Endothelial cell (in vitro differentiated cells): ENCODE data around the gene DZIP1. TPM values are rescaled to one million over a fixed set of nuclear protein-coding genes. Genes with fewer than 3 reads are reported as not detected.

Experiments
- DNase-seq: peaks from one replicate; pipeline ENCODE4 v3.0.0; 2021; ENCODE audit warnings: low spot score
- H3K27ac Mint-ChIP-seq: one replicate; pipeline ENCODE4 v1.8.0; 2021; ENCODE audit warnings: mixed read lengths, inconsistent platforms; ENCODE audit not compliant: unreplicated experiment
- H3K27me3 Mint-ChIP-seq: one replicate; pipeline ENCODE4 v1.8.0; 2021; ENCODE audit warnings: mild to moderate bottlenecking, moderate library complexity, mixed read lengths, inconsistent platforms; ENCODE audit not compliant: unreplicated experiment
- H3K36me3 Mint-ChIP-seq: one replicate; pipeline ENCODE4 v1.8.0; 2021; ENCODE audit warnings: mild to moderate bottlenecking, low read depth, mixed read lengths, inconsistent platforms; ENCODE audit not compliant: unreplicated experiment
- H3K4me1 Mint-ChIP-seq: one replicate; pipeline ENCODE4 v1.8.0; 2021; ENCODE audit warnings: mild to moderate bottlenecking, mixed read lengths, inconsistent platforms; ENCODE audit not compliant: unreplicated experiment
- H3K4me3 Mint-ChIP-seq: one replicate; pipeline ENCODE4 v1.8.0; 2021; ENCODE audit warnings: mild to moderate bottlenecking, mixed read lengths, inconsistent platforms; ENCODE audit not compliant: unreplicated experiment
- H3K9me3 Mint-ChIP-seq: one replicate; pipeline ENCODE4 v1.8.0; 2021; ENCODE audit warnings: mixed read lengths, inconsistent platforms; ENCODE audit not compliant: unreplicated experiment
- CTCF ChIP-seq: fragments of 200-600 bp; sonication (generic); IDR thresholded peaks from one replicate; pipeline ENCODE4 v1.5.0; 2021; ENCODE audit warnings: antibody characterized with exemption; ENCODE audit not compliant: unreplicated experiment
- total RNA-seq: library from RNA; stranded (reverse); fragmentation: NEBNext Ultra II Directional; extraction: Animal tissue kit (Norgen Biotek cat#: 25700); gene quantifications from one replicate; pipeline ENCODE4 v1.2.1, GENCODE V29; 2021; ENCODE audit not compliant: unreplicated experiment

Gene DZIP1
- total RNA-seq, 1 donor from 2014 or later: 39.7 TPM

- TF ChIP-seq CTCF: no peak
Measured at GRCh38 chr13:95604556-95604915, 40.0 kb downstream of the DZIP1 start.

DNA sequence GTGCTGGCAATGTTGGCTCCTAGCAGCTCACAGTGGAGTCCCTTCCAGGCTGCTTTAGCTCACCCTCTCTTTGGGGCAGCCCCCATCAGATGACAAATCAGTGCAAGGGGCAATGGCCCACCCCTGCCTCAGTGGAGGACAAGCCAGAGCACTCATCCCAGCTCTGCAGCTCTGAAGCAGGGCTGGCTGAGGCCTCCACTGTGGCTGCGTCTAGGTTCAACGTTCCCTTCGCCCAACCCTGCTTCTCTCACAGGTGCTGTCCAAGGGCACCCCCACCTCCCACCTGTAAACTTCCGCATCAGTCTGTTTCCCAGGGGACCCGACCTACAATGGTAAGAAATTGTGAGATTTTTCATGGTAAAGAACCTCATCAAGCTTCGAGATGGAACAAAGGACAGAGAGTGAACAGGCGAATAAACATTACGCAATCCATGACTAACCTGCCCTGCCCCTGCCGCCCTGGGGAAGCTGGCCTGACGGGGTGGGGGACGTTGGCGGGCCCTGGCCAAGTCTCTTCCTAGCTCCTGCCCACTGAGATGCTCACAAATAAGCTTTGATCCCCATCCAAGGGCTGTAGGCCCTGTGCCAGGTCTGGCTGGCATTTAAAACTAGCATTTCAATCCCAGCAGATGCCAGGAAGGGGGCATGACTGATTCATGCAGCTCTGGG, 40.5 kb downstream of the DZIP1 start:
- H3K4me1 Mint-ChIP-seq: peaks cover 15% of the 10 kb centered on the region
- H3K4me3 Mint-ChIP-seq: no peak overlapping the region
- no peaks in the 10 kb centered on the region for H3K27me3 Mint-ChIP-seq
- peaks cover 20% of the 10 kb centered on the region for H3K36me3 Mint-ChIP-seq
- H3K27ac Mint-ChIP-seq: no peak overlapping the region
- DNase-seq: no peak
- TF ChIP-seq CTCF: no peak
- no peaks in the 10 kb centered on the region for H3K9me3 Mint-ChIP-seq

More at GRCh38 chr13:95604556-95604915, 40.0 kb downstream of the DZIP1 start:
- H3K27ac Mint-ChIP-seq: no peak overlapping the region
- no peak for DNase-seq
- H3K36me3 Mint-ChIP-seq: peaks cover 23% of the 10 kb centered on the region
- no peak overlapping the region for H3K4me3 Mint-ChIP-seq
- no peaks in the 10 kb centered on the region for H3K27me3 Mint-ChIP-seq
- no peaks in the 10 kb centered on the region for H3K9me3 Mint-ChIP-seq
- H3K4me1 Mint-ChIP-seq: peaks cover 15% of the 10 kb centered on the region

GRCh38 chr13:95601906-95602305, 42.6 kb downstream of the DZIP1 start:
- no peak overlapping the region for H3K4me3 Mint-ChIP-seq
- H3K27me3 Mint-ChIP-seq: no peaks in the 10 kb centered on the region
- peak overlapping the region; percentile 15 for H3K27ac Mint-ChIP-seq
- H3K36me3 Mint-ChIP-seq: peaks cover 20% of the 10 kb centered on the region
- H3K4me1 Mint-ChIP-seq: peaks cover 15% of the 10 kb centered on the region
- no peaks in the 10 kb centered on the region for H3K9me3 Mint-ChIP-seq
- no peak for DNase-seq
- TF ChIP-seq CTCF: no peak

DNA sequence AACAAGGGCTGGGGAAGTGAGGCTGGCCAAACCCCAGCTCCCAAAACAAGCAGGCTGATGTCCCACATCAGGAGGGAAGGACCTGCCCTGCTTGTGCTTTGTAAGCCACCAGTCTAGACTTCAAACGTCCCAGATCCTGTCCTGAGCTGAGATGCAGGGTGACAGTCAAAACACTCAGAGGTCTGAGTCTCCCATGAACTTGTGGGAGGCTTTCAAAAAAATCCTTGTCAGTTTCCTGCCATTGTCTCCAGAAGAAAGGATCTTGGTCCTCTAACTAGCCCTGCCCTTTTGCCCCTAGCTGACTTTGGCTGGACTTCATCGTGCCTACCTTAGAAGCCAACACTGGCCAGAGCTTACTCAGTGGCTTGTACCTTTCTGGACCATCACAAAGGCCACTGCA, 43.3 kb downstream of the DZIP1 start:
- H3K9me3 Mint-ChIP-seq: no peaks in the 10 kb centered on the region
- H3K27me3 Mint-ChIP-seq: no peaks in the 10 kb centered on the region
- peak; percentile 4 for DNase-seq
- peak overlapping the region; percentile 78 for H3K27ac Mint-ChIP-seq
- H3K4me3 Mint-ChIP-seq: no peak overlapping the region
- peaks cover 20% of the 10 kb centered on the region for H3K36me3 Mint-ChIP-seq
- TF ChIP-seq CTCF: no peak
- H3K4me1 Mint-ChIP-seq: peaks cover 15% of the 10 kb centered on the region

- Mint-ChIP-seq H3K36me3 (peaks cover 8% of the 10 kb centered on the region), H3K27ac (no peak overlapping the region), H3K9me3 (no peaks in the 10 kb centered on the region), H3K4me3 (no peak overlapping the region), H3K27me3 (no peaks in the 10 kb centered on the region), H3K4me1 (peaks cover 8% of the 10 kb centered on the region)
- DNase-seq: no peak
- no peak for TF ChIP-seq CTCF
Measured at GRCh38 chr13:95596701-95597100, 47.8 kb downstream of the DZIP1 start.
